HTERT RPE-1 (cell line): ENCODE data around the gene ZNF577.
"Not testable (repeated sequence)": the region's sequence is repeated elsewhere in the genome, so short reads cannot be mapped to it uniquely, and the experiment has no call there.

Experiments used
- in situ Hi-C: fragments of 300-500 bp; cut with MboI; formaldehyde crosslinking; loops from 4 replicates; pipeline ENCODE4 v1.14.3; 2020; ENCODE audit warnings: low sequenced_read_pairs

Gene ZNF577

GRCh38 chr19:51887522-51888498 lies at the start of gene ZNF577:
Gene ZNF577 (minus strand): TSS chr19:51887951. CDS start chr19:51880382, 7,569 bp downstream.
- in situ Hi-C loops, result no loop called here

- in situ Hi-C loops, result no loop called here
Measured at GRCh38 chr19:51931921-51932320, 44.2 kb upstream of the ZNF577 start.

GRCh38 chr19:51927859-51928258 lies 40.1 kb upstream of the ZNF577 start:
- in situ Hi-C loops, result no loop called here

DNA sequence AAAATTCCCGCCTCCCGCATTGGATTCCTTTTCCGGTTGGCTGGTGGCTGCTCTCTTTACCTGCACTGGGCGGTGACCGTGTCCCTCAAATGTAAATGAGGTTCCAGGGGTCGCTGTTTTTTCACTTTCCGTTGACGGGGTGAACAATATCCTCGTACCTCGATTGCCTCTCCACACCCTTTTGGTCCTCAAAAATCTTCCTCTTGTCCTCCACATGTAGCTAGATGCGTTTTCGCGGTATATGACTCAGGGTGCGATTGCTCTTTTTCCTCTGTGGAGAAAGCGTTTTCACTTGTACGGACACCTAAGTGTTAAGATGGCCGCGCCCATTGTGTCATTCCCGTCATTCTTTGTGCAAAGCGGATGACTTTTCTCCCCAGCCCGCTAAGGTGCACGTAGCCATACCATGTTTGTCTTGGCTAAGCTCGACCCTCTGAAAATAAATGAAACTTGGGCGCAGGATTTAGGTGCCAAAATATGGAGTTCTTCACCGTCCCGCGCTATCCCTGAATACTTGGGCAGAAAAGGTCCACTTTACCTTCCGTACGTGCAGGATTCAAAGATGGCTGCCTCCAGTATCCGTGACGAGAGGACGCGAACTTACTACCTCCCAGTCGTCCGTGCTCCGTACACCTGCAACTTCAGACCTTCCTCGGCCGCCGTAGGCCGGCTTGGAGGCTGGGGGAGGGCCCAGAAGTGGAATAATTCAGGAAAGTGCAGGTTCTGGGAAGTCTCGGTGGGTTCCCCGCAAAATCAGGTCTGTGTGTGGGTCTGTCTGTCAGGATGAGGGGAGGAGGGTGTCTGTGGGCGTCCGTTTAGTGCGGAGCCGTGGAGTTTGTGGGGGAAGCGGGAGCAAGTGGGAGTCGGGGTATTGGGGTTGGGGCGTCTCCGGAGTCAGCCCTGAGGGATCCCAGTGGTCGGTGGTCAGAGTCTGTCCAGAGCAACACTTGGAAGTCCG lies 39.3 kb upstream of the ZNF577 start, which contains the start of gene ZNF613:
Gene ZNF613, plus strand, starts transcription at position 689 of the 958 bp plus-strand sequence. CDS start 8,749 bp downstream, outside the sequence.
- in situ Hi-C loops, result no loop called here

GRCh38 chr19:51926426-51926783 lies 38.7 kb upstream of the ZNF577 start:
- in situ Hi-C loops, result no loop called here

DNA sequence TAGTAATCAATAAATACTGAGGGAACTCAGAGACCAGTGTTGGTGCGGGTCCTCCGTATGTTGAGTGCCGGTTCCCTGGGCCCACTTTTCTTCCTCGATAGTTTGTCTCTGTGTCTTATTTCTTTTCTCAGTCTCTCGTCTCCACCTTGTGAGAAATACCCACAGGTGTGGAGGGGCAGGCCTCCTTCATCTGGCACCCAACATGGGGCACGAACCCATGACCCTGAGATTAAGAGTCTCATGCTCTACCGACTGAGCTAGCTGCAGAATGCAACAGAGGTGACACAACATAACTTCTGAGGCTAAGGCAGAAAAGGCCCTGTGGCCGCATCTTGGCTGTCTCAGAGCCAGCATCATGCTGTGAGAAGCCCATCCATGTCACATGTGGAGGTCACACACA lies 34.2 kb upstream of the ZNF577 start:
- in situ Hi-C loops, result no loop called here

DNA sequence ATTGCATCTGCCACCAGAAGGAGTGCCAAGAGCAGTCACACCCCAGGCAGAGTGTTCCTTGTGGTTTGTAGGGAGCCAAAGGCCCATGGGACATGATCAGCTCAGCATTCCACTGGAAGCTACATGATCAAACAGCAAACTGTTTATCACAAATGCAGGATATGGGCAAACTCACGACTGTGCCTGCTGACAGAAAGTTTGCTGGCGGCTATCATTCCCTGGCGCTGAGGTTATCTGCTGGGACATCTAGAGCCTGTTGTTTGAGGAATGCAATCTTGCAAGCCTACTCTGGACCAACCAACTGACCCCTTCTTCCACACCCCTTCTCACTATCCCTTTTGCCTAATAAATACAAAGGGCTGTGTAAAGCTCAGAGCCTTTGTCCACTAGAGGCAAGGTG lies 31.9 kb upstream of the ZNF577 start:
- in situ Hi-C loops, result no loop called here

GRCh38 chr19:51916167-51916566 lies 28.4 kb upstream of the ZNF577 start:
- in situ Hi-C loops, result no loop called here

GRCh38 chr19:51915324-51915867 lies 27.6 kb upstream of the ZNF577 start:
- in situ Hi-C loops, result no loop called here

DNA sequence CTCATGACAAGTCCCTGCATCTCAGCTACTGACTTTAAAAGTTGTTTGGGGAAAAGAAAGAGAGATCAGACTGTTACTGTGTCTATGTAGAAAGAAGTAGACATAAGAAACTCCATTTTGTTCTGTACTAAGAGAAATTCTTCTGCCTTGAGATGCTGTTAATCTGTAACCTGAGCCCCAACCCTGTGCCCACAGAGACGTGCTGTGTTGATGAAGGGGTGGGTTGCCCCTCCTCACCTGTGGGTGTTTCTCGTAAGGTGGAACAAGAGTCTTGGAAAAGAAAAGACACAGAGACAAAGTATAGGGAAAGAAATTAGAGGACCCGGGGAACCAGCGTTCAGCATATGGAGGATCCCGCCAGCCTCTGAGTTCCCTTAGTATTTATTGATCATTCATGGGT lies 20.2 kb upstream of the ZNF577 start:
- in situ Hi-C loops, result not testable (repeated sequence)

DNA sequence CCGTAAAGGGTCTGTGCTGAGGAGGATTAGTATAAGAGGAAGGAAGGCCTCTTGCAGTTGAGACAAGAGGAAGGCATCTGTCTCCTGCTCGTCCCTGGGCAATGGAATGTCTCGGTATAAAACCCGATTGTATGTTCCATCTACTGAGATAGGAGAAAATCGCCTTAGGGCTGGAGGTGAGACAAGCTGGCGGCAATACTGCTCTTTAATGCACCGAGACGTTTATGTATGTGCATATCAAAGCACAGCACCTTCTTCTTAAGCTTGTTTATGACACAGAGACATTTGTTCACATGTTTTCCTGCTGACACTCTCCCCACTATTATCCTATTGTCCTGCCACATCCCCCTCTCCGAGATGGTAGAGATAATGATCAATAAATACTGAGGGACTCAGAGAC lies 18.4 kb upstream of the ZNF577 start:
- in situ Hi-C loops, result not testable (repeated sequence)

DNA sequence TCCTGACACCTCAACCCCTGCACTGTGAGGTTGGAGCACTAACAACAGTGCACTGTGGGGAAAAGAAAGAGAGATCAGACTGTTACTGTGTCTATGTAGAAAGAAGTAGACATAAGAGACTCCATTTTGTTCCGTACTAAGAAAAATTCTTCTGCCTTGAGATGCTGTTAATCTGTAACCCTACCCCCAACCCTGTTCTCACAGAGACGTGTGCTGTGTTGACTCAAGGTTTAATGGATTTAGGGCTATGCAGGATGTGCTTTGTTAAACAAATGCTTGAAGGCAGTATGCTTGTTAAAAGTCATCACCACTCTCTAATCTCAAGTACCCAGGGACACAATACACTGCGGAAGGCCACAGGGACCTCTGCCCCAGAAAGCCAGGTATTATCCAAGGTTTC lies 17.9 kb upstream of the ZNF577 start:
- in situ Hi-C loops, result not testable (repeated sequence)

DNA sequence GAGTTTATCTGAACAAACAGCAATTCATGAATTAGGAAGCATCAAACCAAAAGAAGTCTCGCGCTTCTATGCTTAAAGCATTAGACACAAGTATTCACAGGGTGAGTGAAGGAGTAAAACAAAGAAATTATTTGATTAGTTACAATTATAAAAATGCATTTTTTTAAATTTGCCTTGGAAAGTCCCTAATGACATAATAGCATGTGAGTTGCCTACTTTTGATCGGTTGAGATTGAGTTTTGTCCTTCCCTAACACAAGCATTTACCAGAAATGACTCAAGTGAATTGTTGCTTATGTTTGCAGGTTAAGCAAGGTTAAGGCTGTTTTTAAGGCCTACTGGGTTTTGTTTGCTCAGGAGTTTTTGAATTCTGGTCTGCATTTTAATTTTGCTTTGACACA lies 17.5 kb upstream of the ZNF577 start:
- in situ Hi-C loops, result no loop called here

DNA sequence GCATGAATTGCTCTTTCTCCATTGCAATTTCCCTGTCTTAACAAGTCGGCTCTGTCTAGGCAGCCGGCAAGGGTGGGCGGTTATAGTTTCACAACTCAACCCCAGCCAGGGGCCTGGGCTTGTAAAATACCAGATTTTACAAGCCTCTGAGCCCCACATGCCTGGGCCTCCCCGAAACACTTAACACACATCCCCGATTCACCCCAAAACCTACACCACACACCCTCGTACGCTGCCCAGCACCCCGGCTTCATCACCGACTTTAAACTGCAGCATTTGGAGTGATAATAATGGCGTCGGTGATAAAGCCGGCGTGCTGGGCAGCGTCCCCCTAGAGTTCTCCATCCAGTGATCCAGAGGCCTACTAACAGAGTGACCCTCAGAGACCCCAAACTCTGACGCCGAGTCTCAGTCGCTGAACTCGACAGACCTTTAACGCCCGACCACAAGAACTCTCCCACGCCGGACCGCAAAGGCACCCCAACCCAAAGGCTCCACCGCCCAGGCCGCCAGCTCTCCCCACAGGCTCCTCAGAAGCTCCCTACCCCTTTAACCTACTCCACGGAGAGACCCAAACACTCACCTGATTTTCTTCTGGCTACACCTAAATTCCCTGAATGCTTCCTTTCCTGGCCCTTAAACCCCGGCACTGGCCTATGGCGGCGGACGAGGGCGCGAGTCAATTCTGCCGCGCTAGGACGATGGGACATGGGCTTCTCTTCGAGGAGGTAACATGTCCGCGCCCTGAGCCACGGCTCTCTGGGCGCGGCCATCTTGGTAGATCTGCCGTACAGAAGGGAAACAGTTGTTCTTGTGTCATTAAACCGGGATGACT lies 16.8 kb upstream of the ZNF577 start, which contains the start of gene ZNF649:
Gene ZNF649, minus strand, starts transcription at position 687 of the 835 bp plus-strand sequence. CDS start 4,910 bp downstream, outside the sequence.
- in situ Hi-C loops, result no loop called here

DNA sequence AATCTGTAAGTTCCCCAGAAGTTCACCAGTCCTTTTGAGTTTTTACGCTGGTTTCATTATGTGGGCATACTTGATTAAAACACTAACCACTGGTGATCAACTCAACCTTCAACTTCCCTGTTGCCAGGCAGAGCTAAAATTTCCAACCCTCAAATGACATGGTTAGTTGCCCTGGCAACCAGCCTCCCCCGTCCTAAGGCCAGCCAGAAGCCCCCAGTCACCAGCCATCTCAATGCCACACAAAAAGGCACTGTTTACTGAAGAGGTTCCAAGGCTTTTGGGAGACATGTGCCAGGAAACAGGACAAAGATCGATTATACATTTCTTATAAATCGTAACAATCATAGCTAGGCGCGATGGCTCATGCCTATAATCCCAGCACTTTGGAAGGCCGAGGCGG lies 15.4 kb upstream of the ZNF577 start:
- in situ Hi-C loops, result no loop called here

- in situ Hi-C loops, result no loop called here
Measured at GRCh38 chr19:51901860-51902259, 14.1 kb upstream of the ZNF577 start.

- in situ Hi-C loops, result no loop called here
Measured at GRCh38 chr19:51891193-51891747, 3.5 kb upstream of the ZNF577 start.

DNA sequence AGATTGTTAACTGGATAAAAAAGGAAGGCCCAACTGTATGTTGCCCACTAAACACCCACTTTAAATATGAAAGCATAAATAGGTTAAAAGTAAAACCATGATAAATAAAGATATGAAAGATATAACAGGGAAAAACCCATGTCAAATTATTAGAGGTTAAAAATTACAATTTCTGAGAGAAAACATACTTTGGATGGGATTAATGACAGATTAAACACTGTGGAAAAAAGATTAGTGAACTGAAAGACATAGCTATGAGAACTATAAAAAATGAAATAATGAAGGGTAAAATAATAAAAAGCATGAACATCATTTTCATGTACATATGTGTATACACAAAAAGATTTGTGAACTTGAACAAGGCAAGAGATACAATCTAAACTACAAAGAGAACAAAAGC lies 2.2 kb upstream of the ZNF577 start:
- in situ Hi-C loops, result no loop called here

DNA sequence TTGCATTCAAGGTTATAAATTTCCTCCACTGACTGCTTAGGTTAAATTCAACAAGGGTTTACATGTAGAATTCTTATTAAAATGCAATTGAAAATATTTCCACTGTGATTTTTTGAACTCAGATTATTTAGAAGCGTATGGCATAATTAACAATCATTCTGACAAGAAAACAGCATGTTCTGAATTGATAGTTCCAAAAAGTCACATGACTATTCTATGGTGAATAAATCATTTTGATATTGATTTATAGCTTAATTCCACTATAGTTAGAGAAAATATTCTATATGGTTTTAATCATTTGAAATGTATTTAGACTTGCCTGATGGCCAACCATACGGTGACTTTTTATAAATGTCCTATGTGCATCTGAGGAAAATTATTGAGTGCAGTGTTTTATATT lies 3.0 kb downstream of the ZNF577 start:
- in situ Hi-C loops, result no loop called here

DNA sequence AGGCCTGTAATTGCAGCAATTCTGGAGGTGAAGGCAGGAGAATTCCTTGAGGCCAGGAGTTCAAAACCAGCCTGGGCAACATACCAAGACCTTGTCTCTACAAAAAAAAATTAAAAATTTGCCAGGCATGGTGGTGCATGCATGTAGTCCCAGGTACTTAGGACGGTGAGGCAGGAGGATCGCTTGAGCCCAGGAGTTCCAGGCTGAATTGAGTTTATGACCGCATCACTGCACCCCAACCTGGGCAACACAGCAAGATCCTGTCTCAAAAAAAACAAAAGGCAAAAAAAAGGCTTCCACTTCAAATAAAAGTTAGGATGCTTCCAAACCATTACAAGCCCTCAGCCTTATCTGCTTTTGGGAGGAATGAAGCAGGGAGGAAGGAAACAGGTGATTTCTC lies 5.2 kb downstream of the ZNF577 start:
- in situ Hi-C loops, result no loop called here
